ENCODE data around the gene ADAD2. TPM values are rescaled to one million over a fixed set of nuclear protein-coding genes. Genes with fewer than 3 reads are reported as not detected.

ADAD2 gene
- total and polyA plus RNA-seq, 4 donors = 0.14 to 0.44 (median 0.33) TPM; not detected in 1

GRCh38 chr16:84237994-84238750 is 47.2 kb downstream of the ADAD2 start:
- H3K36me3 ChIP-seq (ENCODE audit: control insufficient read depth in 4 of 4, insufficient read depth in 3 of 4, low read depth in 1 of 4, low read length in 3 of 4) = no peaks in the 10 kb centered on the region
- no peak overlapping the region for H3K27ac ChIP-seq (ENCODE audit: low read depth in 1 of 2, low read length in 2 of 2)
- no peak for DNase-seq (ENCODE audit: low spot score)
- H3K9me3 ChIP-seq (ENCODE audit: control insufficient read depth in 4 of 4, low read length in 3 of 4) = no peaks in the 10 kb centered on the region
- H3K4me1 ChIP-seq (ENCODE audit: control insufficient read depth in 4 of 4, insufficient read depth in 4 of 4, low read length in 3 of 4) = no peaks in the 10 kb centered on the region
- whole genome bisulfite sequencing = 84% methylated on average over 17 of the region's 17 CpGs
- H3K9ac ChIP-seq (ENCODE audit: low read depth in 1 of 2, low read length in 2 of 2) = no peak overlapping the region
- peaks cover 0 to 4% (median 1%) of the 10 kb centered on the region in 4 donors for H3K27me3 ChIP-seq (ENCODE audit: control insufficient read depth in 4 of 4, insufficient read depth in 4 of 4, low read length in 3 of 4)
- no peak overlapping the region for H3K4me3 ChIP-seq (ENCODE audit: low read depth in 1 of 3, low read length in 3 of 3)
- no peak for TF ChIP-seq HNF4A (conservative IDR thresholded peaks at IDR 0.05)
- no peak for TF ChIP-seq EGR1 (IDR thresholded peaks at IDR 0.05; ENCODE audit: low read depth in 2 of 2)
- TF ChIP-seq SP1 (IDR thresholded peaks at IDR 0.05) = no peak
- no peak for TF ChIP-seq GABPA (IDR thresholded peaks at IDR 0.05 in 1 of 2, conservative IDR thresholded peaks at IDR 0.05 in 1 of 2)
- no peak for TF ChIP-seq YY1 (IDR thresholded peaks at IDR 0.05)
- no peak for TF ChIP-seq NR2F2 (IDR thresholded peaks at IDR 0.05)
- no peak for TF ChIP-seq ATF3 (IDR thresholded peaks at IDR 0.05)
- TF ChIP-seq, protein P1, sequence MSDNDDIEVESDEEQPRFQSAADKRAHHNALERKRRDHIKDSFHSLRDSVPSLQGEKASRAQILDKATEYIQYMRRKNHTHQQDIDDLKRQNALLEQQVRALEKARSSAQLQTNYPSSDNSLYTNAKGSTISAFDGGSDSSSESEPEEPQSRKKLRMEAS (IDR thresholded peaks at IDR 0.05) = no peak
- no peak for TF ChIP-seq RAD21 (IDR thresholded peaks at IDR 0.05)
- TF ChIP-seq HNF4G (IDR thresholded peaks at IDR 0.05) = no peak
- no peak for TF ChIP-seq RXRA (IDR thresholded peaks at IDR 0.05)

DNA sequence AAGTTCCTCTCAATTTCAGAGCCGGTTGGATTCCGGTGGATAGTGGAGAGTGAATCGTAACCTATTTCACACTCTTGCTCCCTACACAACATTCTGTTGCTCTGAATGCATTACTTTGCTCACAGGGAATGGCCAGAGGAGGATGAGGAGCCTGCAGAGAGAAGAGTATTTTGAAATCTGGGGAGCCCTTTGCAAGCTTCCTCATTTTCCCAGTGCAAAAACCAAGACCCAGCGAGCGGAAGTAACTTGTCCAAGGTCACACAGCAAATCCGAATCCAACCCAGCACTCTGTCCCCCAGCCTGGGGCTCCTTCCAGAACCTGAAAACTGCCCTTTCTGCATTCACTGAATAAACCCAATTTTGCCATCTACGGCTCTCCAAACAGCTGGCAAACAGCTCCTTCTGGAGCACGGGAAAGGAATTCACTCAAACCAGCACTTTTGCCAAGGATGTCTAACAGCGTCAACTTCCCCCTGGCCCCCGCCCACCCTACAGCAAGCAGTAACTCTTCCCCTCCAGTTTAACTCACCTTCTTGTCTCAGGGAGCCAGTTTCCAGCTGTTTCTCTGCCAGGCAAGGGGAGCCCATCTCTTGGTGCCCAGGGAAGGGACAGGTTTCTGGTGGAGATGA is 48.3 kb downstream of the ADAD2 start:
- Histone ChIP-seq H3K9me3 (ENCODE audit: control insufficient read depth in 4 of 4, low read length in 3 of 4) (no peaks in the 10 kb centered on the region), H3K27ac (ENCODE audit: low read depth in 1 of 2, low read length in 2 of 2) (no peak overlapping the region), H3K4me3 (ENCODE audit: low read depth in 1 of 3, low read length in 3 of 3) (no peak overlapping the region), H3K36me3 (ENCODE audit: control insufficient read depth in 4 of 4, insufficient read depth in 3 of 4, low read depth in 1 of 4, low read length in 3 of 4) (no peaks in the 10 kb centered on the region), H3K9ac (ENCODE audit: low read depth in 1 of 2, low read length in 2 of 2) (no peak overlapping the region), H3K4me1 (ENCODE audit: control insufficient read depth in 4 of 4, insufficient read depth in 4 of 4, low read length in 3 of 4) (no peaks in the 10 kb centered on the region), H3K27me3 (ENCODE audit: control insufficient read depth in 4 of 4, insufficient read depth in 4 of 4, low read length in 3 of 4) (peaks cover 0 to 4% (median 1%) of the 10 kb centered on the region in 4 donors)
- WGBS = 39% methylated on average over 10 of the region's 10 CpGs
- TF ChIP-seq FOXA1 (IDR thresholded peaks at IDR 0.05) (no peak), FOXA2 (IDR thresholded peaks at IDR 0.05) (no peak), RXRA (IDR thresholded peaks at IDR 0.05) (no peak), CTCF (IDR thresholded peaks at IDR 0.05; ENCODE audit: low read depth, low read length, missing input control) (no peak), NR2F2 (IDR thresholded peaks at IDR 0.05) (no peak), HNF4A (conservative IDR thresholded peaks at IDR 0.05) (no peak), EGR1 (IDR thresholded peaks at IDR 0.05; ENCODE audit: low read depth in 2 of 2) (no peak), JUND (IDR thresholded peaks at IDR 0.05) (no peak), RAD21 (IDR thresholded peaks at IDR 0.05) (no peak), REST (IDR thresholded peaks at IDR 0.05) (no peak), ATF3 (IDR thresholded peaks at IDR 0.05) (no peak), ZBTB33 (IDR thresholded peaks at IDR 0.05) (no peak), YY1 (IDR thresholded peaks at IDR 0.05) (no peak), HNF4G (IDR thresholded peaks at IDR 0.05) (no peak), SP1 (IDR thresholded peaks at IDR 0.05) (no peak), TAF1 (conservative IDR thresholded peaks at IDR 0.05) (no peak)
- TF ChIP-seq, protein P1 (IDR thresholded peaks at IDR 0.05) = no peak
- DNase-seq (ENCODE audit: low spot score) = no peak

All from liver (tissue), 9 donors.